ENCODE measurements around the gene TRIM17.

Gene TRIM17

GRCh38 chr1:228366866-228367741, 49.6 kb downstream of the TRIM17 start:
- no peak for DNase-seq

- DNase-seq, result no peak
Measured at GRCh38 chr1:228366062-228366865, 50.4 kb downstream of the TRIM17 start.

- DNase-seq, result no peak
Measured at GRCh38 chr1:228365271-228366061, 51.2 kb downstream of the TRIM17 start.

- no peak for DNase-seq
Measured at GRCh38 chr1:228364706-228365213, 51.9 kb downstream of the TRIM17 start.

- no peak for DNase-seq
Measured at GRCh38 chr1:228364068-228364705, 52.5 kb downstream of the TRIM17 start.

- DNase-seq, result no peak
Measured at GRCh38 chr1:228363686-228364067, 53.0 kb downstream of the TRIM17 start.

GRCh38 chr1:228362884-228363450, 53.7 kb downstream of the TRIM17 start:
- no peak for DNase-seq

GRCh38 chr1:228362141-228362883, 54.3 kb downstream of the TRIM17 start:
- DNase-seq, result no peak

- no peak for DNase-seq
Measured at GRCh38 chr1:228361314-228362140, 55.1 kb downstream of the TRIM17 start.

GRCh38 chr1:228360533-228361313, 55.9 kb downstream of the TRIM17 start:
- no peak for DNase-seq

GRCh38 chr1:228359613-228360532, 56.8 kb downstream of the TRIM17 start:
- DNase-seq, result no peak

GRCh38 chr1:228358764-228359612, 57.7 kb downstream of the TRIM17 start:
- DNase-seq, result no peak

- DNase-seq, result no peak
Measured at GRCh38 chr1:228358039-228358763, 58.5 kb downstream of the TRIM17 start.

Data from CD4-positive, alpha-beta T cell treated with Interleukin-4 for 1 hour (primary cell).